Caco-2 (cell line): ENCODE data around the gene HES6. TPM values are rescaled to one million over a fixed set of nuclear protein-coding genes. Genes with fewer than 3 reads are reported as not detected.

Source experiments
- BruUV-seq: library from RNA; stranded (reverse); fragments of 400-500 nt; replicated peaks from 2 replicates; lab custom pipeline; 2021; lab: Mats Ljungman, UMichigan
- CTCF ChIA-PET: fragments of 300-600 bp; sonication (Branson Sonifier 250); formaldehyde crosslinking; loops from one replicate; lab custom pipeline; 2022; ENCODE audit warnings: antibody characterized with exemption; lab: Charles Lee
- POLR2A ChIA-PET: fragments of 300-600 bp; sonication (Branson Sonifier 250); formaldehyde crosslinking; loops from one replicate; lab custom pipeline; 2022; ENCODE audit warnings: antibody characterized with exemption; lab: Charles Lee
- DNase-seq, 2 experiments: peaks; one replicate each; pipeline versions ENCODE4 v3.0.0 to v3.0.0-alpha.2; 2020 to 2022
- H3K27me3 ChIP-seq: replicated peaks from 2 replicates; pipeline ENCODE4 v1.6.0; 2011; ENCODE audit warnings: low read length; ENCODE audit not compliant: control insufficient read depth, insufficient read depth
- H3K36me3 ChIP-seq: 2 replicates; pipeline ENCODE4 v1.5.1; 2011; ENCODE audit warnings: low read length; ENCODE audit not compliant: control insufficient read depth, insufficient read depth
- H3K4me1 ChIP-seq: fragments of 250-450 bp; sonication (Bioruptor Pico); 2 replicates; pipeline ENCODE4 v1.5.1; 2020; ENCODE audit warnings: mild to moderate bottlenecking
- H3K4me3 ChIP-seq: 2 replicates; pipeline ENCODE4 v1.5.1; 2011; ENCODE audit warnings: low read depth, mild to moderate bottlenecking, control low read depth, low read length
- H3K9me3 ChIP-seq: fragments of 250-450 bp; sonication (Bioruptor Pico); 2 replicates; pipeline ENCODE4 v1.5.1; 2020; ENCODE audit warnings: mild to moderate bottlenecking, moderate library complexity
- H3K27ac Mint-ChIP-seq: one replicate; pipeline ENCODE4 v1.8.0; 2022; ENCODE audit warnings: mixed read lengths; ENCODE audit not compliant: unreplicated experiment
- H3K27me3 Mint-ChIP-seq: one replicate; pipeline ENCODE4 v1.8.0; 2022; ENCODE audit warnings: mixed read lengths; ENCODE audit not compliant: insufficient read depth, unreplicated experiment
- H3K36me3 Mint-ChIP-seq: one replicate; pipeline ENCODE4 v1.8.0; 2022; ENCODE audit warnings: mild to moderate bottlenecking, mixed read lengths; ENCODE audit not compliant: insufficient read depth, unreplicated experiment
- H3K4me1 Mint-ChIP-seq: one replicate; pipeline ENCODE4 v1.8.0; 2022; ENCODE audit warnings: low read depth, mixed read lengths; ENCODE audit not compliant: unreplicated experiment
- H3K4me3 Mint-ChIP-seq: one replicate; pipeline ENCODE4 v1.8.0; 2022; ENCODE audit warnings: mild to moderate bottlenecking, moderate library complexity, mixed read lengths; ENCODE audit not compliant: unreplicated experiment
- H3K9me3 Mint-ChIP-seq: one replicate; pipeline ENCODE4 v1.8.0; 2022; ENCODE audit warnings: mixed read lengths; ENCODE audit not compliant: unreplicated experiment
- CTCF ChIP-seq, 2 experiments: fragments of 200-600 bp in 1 of 2; IDR thresholded peaks; 1 replicate in 1 of 2; 2 replicates in 1 of 2; pipeline versions ENCODE4 v1.5.1 to v1.8.0; 2011 to 2022; ENCODE audit warnings: antibody characterized with exemption in 1 of 2, control low read depth in 1 of 2, inconsistent platforms in 1 of 2, low read depth in 1 of 2, low read length in 1 of 2, mild to moderate bottlenecking in 1 of 2, moderate library complexity in 1 of 2; ENCODE audit not compliant: insufficient read depth in 1 of 2, severe bottlenecking in 1 of 2, unreplicated experiment in 1 of 2
- intact Hi-C: fragments of 100-400 bp; cut with micrococcal nuclease; formaldehyde crosslinking; loops from one replicate; pipeline ENCODE4 v1.10.0; 2022; ENCODE audit not compliant: unreplicated experiment
- total RNA-seq: library from RNA; stranded (reverse); gene quantifications from 2 replicates; pipeline ENCODE4 v1.2.3, GENCODE V29; 2022

HES6 gene
- total RNA-seq, 1 experiment from 2014 or later, result 22.1 TPM

GRCh38 chr2:238238766-238239542 is 884 bp downstream of the HES6 start:
- Histone ChIP-seq H3K4me1 (no peaks in the 10 kb centered on the region), H3K27me3 (no peaks in the 10 kb centered on the region), H3K4me3 (peak overlapping the region; percentile 75), H3K36me3 (no peaks in the 10 kb centered on the region), H3K9me3 (no peaks in the 10 kb centered on the region)
- intact Hi-C loops, result no loop called here
- Mint-ChIP-seq H3K27me3 (no peaks in the 10 kb centered on the region), H3K9me3 (no peaks in the 10 kb centered on the region), H3K27ac (no peak overlapping the region), H3K4me1 (no peaks in the 10 kb centered on the region), H3K4me3 (peak overlapping the region; percentile 62), H3K36me3 (peaks cover 11% of the 10 kb centered on the region)
- POLR2A ChIA-PET, result interaction anchor here (0.6 to 1.5 kb wide), 2 partner anchors 24 to 36 kb away, joined by 5 to 8 read pairs; no protein-coding TSS in a partner anchor
- BruUV-seq, result no TSS peak
- no peak for TF ChIP-seq CTCF (IDR thresholded peaks at IDR 0.05; ENCODE audit: insufficient read depth in 1 of 2, low read depth in 1 of 2, low read length in 1 of 2, severe bottlenecking in 1 of 2, unreplicated experiment in 1 of 2)
- CTCF ChIA-PET, result interaction anchor here (0.7 to 3.0 kb wide), 2 partner anchors 24 to 1671 kb away, joined by 3 to 13 read pairs; no protein-coding TSS in a partner anchor
- peak; percentile 45 to 46 for DNase-seq

- peak overlapping the region; percentile 62 for H3K4me3 Mint-ChIP-seq
- Histone ChIP-seq H3K27me3 (no peaks in the 10 kb centered on the region), H3K4me1 (no peaks in the 10 kb centered on the region), H3K36me3 (no peaks in the 10 kb centered on the region), H3K9me3 (no peaks in the 10 kb centered on the region), H3K4me3 (peak overlapping the region; percentile 75)
- no peak for TF ChIP-seq CTCF (IDR thresholded peaks at IDR 0.05; ENCODE audit: insufficient read depth in 1 of 2, low read depth in 1 of 2, low read length in 1 of 2, severe bottlenecking in 1 of 2, unreplicated experiment in 1 of 2)
- no peaks in the 10 kb centered on the region for H3K9me3 Mint-ChIP-seq
- no peaks in the 10 kb centered on the region for H3K27me3 Mint-ChIP-seq
- H3K36me3 Mint-ChIP-seq, result peaks cover 11% of the 10 kb centered on the region
- TSS peak; percentile 89 for BruUV-seq
- no peak overlapping the region for H3K27ac Mint-ChIP-seq
- ChIA-PET CTCF (no interaction called here), POLR2A (no interaction called here)
- DNase-seq, result no peak
- H3K4me1 Mint-ChIP-seq, result no peaks in the 10 kb centered on the region
- intact Hi-C loops, result no loop called here
Observed at GRCh38 chr2:238238311-238238765, 1.5 kb downstream of the HES6 start.

- no peak overlapping the region for H3K4me3 Mint-ChIP-seq
- no peaks in the 10 kb centered on the region for H3K27me3 Mint-ChIP-seq
- H3K36me3 ChIP-seq, result no peaks in the 10 kb centered on the region
- ChIA-PET POLR2A (no interaction called here), CTCF (no interaction called here)
- H3K4me3 ChIP-seq, result no peak overlapping the region
- no peak overlapping the region for H3K27ac Mint-ChIP-seq
- no peak for TF ChIP-seq CTCF (IDR thresholded peaks at IDR 0.05; ENCODE audit: insufficient read depth in 1 of 2, low read depth in 1 of 2, low read length in 1 of 2, severe bottlenecking in 1 of 2, unreplicated experiment in 1 of 2)
- H3K27me3 ChIP-seq, result no peaks in the 10 kb centered on the region
- no peaks in the 10 kb centered on the region for H3K9me3 ChIP-seq
- no TSS peak for BruUV-seq
- H3K4me1 Mint-ChIP-seq, result no peaks in the 10 kb centered on the region
- intact Hi-C loops, result no loop called here
- no peaks in the 10 kb centered on the region for H3K4me1 ChIP-seq
- H3K9me3 Mint-ChIP-seq, result no peaks in the 10 kb centered on the region
- no peak for DNase-seq
- H3K36me3 Mint-ChIP-seq, result peaks cover 11% of the 10 kb centered on the region
Observed at GRCh38 chr2:238237431-238238135, 2.3 kb downstream of the HES6 start.
